Endodermal cell (in vitro differentiated cells): Measurements from ENCODE around the gene PSG4. TPM values are rescaled to one million over a fixed set of nuclear protein-coding genes. Genes with fewer than 3 reads are reported as not detected.
"Not testable (repeated sequence)": the region's sequence is repeated elsewhere in the genome, so short reads cannot be mapped to it uniquely, and the experiment has no call there.

ENCODE experiments used
- DNase-seq: peaks from one replicate; pipeline ENCODE4 v3.0.0-alpha.2; 2017
- H3K27ac ChIP-seq: 2 replicates; pipeline ENCODE4 v1.5.1; 2013; ENCODE audit warnings: mild to moderate bottlenecking, low read depth, low read length, moderate library complexity
- H3K27me3 ChIP-seq: 2 replicates; pipeline ENCODE4 v1.6.1; 2013; ENCODE audit warnings: mild to moderate bottlenecking, low read length, moderate library complexity; ENCODE audit not compliant: insufficient read depth, control insufficient read depth, poor library complexity, severe bottlenecking
- H3K36me3 ChIP-seq: 2 replicates; pipeline ENCODE4 v1.7.0; 2013; ENCODE audit warnings: mild to moderate bottlenecking, low read length, moderate library complexity; ENCODE audit not compliant: control insufficient read depth, insufficient read depth
- H3K4me1 ChIP-seq: one replicate; pipeline ENCODE4 v1.7.0; 2013; ENCODE audit warnings: low read length; ENCODE audit not compliant: control insufficient read depth, insufficient read depth
- H3K4me3 ChIP-seq: 2 replicates; pipeline ENCODE4 v1.5.1; 2013; ENCODE audit warnings: mild to moderate bottlenecking, low read length, moderate library complexity
- H3K9ac ChIP-seq: 2 replicates; pipeline ENCODE4 v1.6.1; 2013; ENCODE audit warnings: mild to moderate bottlenecking, low read length, moderate library complexity; ENCODE audit not compliant: poor library complexity, severe bottlenecking; ENCODE audit errors: extremely low read depth
- H3K9me3 ChIP-seq: 2 replicates; pipeline ENCODE4 v1.6.1; 2013; ENCODE audit warnings: mild to moderate bottlenecking, low read length, moderate library complexity; ENCODE audit not compliant: control insufficient read depth
- H3K27ac Mint-ChIP-seq: 2 replicates; pipeline ENCODE4 v1.8.0; 2020; ENCODE audit warnings: mixed read lengths
- H3K27me3 Mint-ChIP-seq: 2 replicates; pipeline ENCODE4 v1.8.0; 2021; ENCODE audit warnings: mild to moderate bottlenecking, mixed read lengths; ENCODE audit not compliant: insufficient read depth
- H3K36me3 Mint-ChIP-seq: 2 replicates; pipeline ENCODE4 v1.8.0; 2020; ENCODE audit warnings: low read depth, mixed read lengths
- H3K4me1 Mint-ChIP-seq: 2 replicates; pipeline ENCODE4 v1.8.0; 2020; ENCODE audit warnings: mixed read lengths
- H3K4me3 Mint-ChIP-seq: 2 replicates; pipeline ENCODE4 v1.8.0; 2020; ENCODE audit warnings: mild to moderate bottlenecking, moderate library complexity, mixed read lengths
- H3K9me3 Mint-ChIP-seq: 2 replicates; pipeline ENCODE4 v1.8.0; 2020; ENCODE audit warnings: mild to moderate bottlenecking, mixed read lengths
- WGBS, 2 experiments: methylation state at CpG; one replicate each; pipeline versions ENCODE4 v1.1.5 to v1.1.7; 2013; ENCODE audit warnings: missing lambda C conversion rate in 2 of 2, mixed read lengths in 1 of 2; ENCODE audit not compliant: insufficient coverage in 1 of 2, insufficient read length in 1 of 2; 5-methylcytosine and 5-hydroxymethylcytosine counted together
- total RNA-seq, 2 donors: library from RNA; stranded (reverse); fragmentation: NEBNext Ultra II Directional in 1 of 2; extraction: Animal tissue kit (Norgen Biotek cat#: 25700) in 1 of 2; gene quantifications; 2 replicates in 1 of 2; 3 replicates in 1 of 2; pipeline ENCODE4 v1.2.1, GENCODE V29; 2021
- TF ChIP-seq, protein P1 (sequence below): fragments of 200-600 bp; sonication (generic); conservative IDR thresholded peaks from 2 replicates; pipeline ENCODE4 v1.5.0; 2021; ENCODE audit warnings: antibody characterized with exemption, mild to moderate bottlenecking

Gene PSG4
- total RNA-seq, 2 donors from 2014 or later: not detected

DNA sequence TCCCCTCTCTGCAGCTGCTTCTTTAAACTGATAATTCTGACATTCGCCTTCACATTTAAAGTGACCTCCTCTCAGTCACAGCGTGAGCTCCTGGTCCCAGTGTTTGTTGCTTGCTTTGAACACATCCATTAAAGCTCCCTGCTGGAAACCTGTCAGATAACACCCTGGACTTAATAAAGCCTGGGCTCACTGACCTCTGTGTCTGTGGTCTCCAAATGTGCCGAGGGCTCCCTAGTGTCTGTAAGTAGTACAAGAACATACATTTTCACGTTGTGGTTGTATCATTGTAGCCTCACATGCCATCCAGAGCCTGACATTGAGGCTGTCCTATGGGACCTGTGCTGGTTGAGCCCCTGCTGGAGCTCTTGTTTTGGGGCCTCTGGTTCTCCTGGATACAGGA, 2.6 kb upstream of the PSG4 start:
- no peak for DNase-seq
- Histone ChIP-seq H3K27me3 (no peaks in the 10 kb centered on the region), H3K4me1 (no peaks in the 10 kb centered on the region), H3K36me3 (no peaks in the 10 kb centered on the region), H3K9me3 (no peaks in the 10 kb centered on the region), H3K4me3 (no peak overlapping the region), H3K9ac (no peak overlapping the region), H3K27ac (no peak overlapping the region)
- Mint-ChIP-seq H3K36me3 (no peaks in the 10 kb centered on the region), H3K4me3 (no peak overlapping the region), H3K4me1 (no peaks in the 10 kb centered on the region), H3K27me3 (no peaks in the 10 kb centered on the region), H3K9me3 (peaks cover 62% of the 10 kb centered on the region), H3K27ac (no peak overlapping the region)
- TF ChIP-seq, protein P1, sequence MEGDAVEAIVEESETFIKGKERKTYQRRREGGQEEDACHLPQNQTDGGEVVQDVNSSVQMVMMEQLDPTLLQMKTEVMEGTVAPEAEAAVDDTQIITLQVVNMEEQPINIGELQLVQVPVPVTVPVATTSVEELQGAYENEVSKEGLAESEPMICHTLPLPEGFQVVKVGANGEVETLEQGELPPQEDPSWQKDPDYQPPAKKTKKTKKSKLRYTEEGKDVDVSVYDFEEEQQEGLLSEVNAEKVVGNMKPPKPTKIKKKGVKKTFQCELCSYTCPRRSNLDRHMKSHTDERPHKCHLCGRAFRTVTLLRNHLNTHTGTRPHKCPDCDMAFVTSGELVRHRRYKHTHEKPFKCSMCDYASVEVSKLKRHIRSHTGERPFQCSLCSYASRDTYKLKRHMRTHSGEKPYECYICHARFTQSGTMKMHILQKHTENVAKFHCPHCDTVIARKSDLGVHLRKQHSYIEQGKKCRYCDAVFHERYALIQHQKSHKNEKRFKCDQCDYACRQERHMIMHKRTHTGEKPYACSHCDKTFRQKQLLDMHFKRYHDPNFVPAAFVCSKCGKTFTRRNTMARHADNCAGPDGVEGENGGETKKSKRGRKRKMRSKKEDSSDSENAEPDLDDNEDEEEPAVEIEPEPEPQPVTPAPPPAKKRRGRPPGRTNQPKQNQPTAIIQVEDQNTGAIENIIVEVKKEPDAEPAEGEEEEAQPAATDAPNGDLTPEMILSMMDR: no peak
- 53 to 65% methylated on average over 3 to 4 of the region's 4 CpGs for WGBS, 2 experiments

GRCh38 chr19:43207174-43207573, 1.7 kb upstream of the PSG4 start:
- H3K4me1 Mint-ChIP-seq, H3K27me3 ChIP-seq, H3K27me3 Mint-ChIP-seq, H3K36me3 Mint-ChIP-seq, H3K36me3 ChIP-seq, H3K27ac Mint-ChIP-seq, H3K9me3 ChIP-seq, H3K27ac ChIP-seq, H3K9ac ChIP-seq, H3K4me3 Mint-ChIP-seq, H3K4me3 ChIP-seq, H3K4me1 ChIP-seq: not testable (repeated sequence)
- TF ChIP-seq, protein P1: peak; percentile 37
- peak; percentile 59 for DNase-seq
- H3K9me3 Mint-ChIP-seq: peaks cover 62% of the 10 kb centered on the region
- WGBS, 2 experiments: 53% methylated on average over 8 of the region's 8 CpGs; no CpG with 5 or more reads in 1 of the 2 experiments

GRCh38 chr19:43203611-43204010, 1.8 kb downstream of the PSG4 start:
- not testable (repeated sequence) for H3K4me1 Mint-ChIP-seq, DNase-seq, H3K36me3 Mint-ChIP-seq, H3K36me3 ChIP-seq, H3K27ac Mint-ChIP-seq, H3K4me3 Mint-ChIP-seq, H3K27ac ChIP-seq, H3K27me3 ChIP-seq, H3K4me3 ChIP-seq, H3K9ac ChIP-seq, H3K9me3 ChIP-seq, H3K27me3 Mint-ChIP-seq, H3K4me1 ChIP-seq
- WGBS, 2 experiments: 83 to 85% methylated on average over 1 to 7 of the region's 7 CpGs
- H3K9me3 Mint-ChIP-seq: peaks cover 75% of the 10 kb centered on the region

GRCh38 chr19:43201891-43202290, 3.5 kb downstream of the PSG4 start:
- not testable (repeated sequence) for H3K4me1 Mint-ChIP-seq, H3K36me3 ChIP-seq, H3K27me3 Mint-ChIP-seq, H3K9me3 ChIP-seq, H3K27me3 ChIP-seq, H3K4me1 ChIP-seq, DNase-seq, H3K9ac ChIP-seq, H3K4me3 ChIP-seq, H3K27ac Mint-ChIP-seq, H3K27ac ChIP-seq, H3K36me3 Mint-ChIP-seq, H3K4me3 Mint-ChIP-seq
- WGBS, 2 experiments: 81% methylated on average over 2 of the region's 2 CpGs; no CpG with 5 or more reads in 1 of the 2 experiments
- peaks cover 68% of the 10 kb centered on the region for H3K9me3 Mint-ChIP-seq

DNA sequence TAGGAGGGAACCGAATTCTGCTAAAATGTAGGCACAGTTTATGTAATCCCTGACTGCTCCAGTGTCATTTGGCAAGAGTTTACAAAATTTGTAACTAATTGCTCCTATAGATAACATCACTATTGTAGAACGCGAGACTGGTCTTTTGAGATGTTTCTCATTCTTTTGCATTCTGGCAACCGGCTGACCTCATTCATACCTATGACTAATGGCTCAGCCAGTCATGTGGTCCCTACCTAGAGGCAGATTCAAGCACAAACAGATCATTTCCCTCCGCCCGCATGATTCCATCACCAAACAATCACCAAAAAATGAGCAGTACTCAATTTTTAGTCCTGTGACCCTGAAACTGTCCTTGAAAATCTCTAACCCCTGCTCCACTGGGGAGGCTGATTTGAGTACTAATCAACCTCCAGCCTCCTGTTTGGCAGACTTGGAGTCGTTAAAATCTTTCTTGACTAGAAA, 4.1 kb downstream of the PSG4 start:
- not testable (repeated sequence) for H3K27ac Mint-ChIP-seq, H3K4me3 ChIP-seq, H3K36me3 ChIP-seq, H3K36me3 Mint-ChIP-seq, H3K27me3 ChIP-seq, DNase-seq, H3K4me3 Mint-ChIP-seq, H3K9ac ChIP-seq, H3K27ac ChIP-seq, H3K4me1 ChIP-seq, H3K4me1 Mint-ChIP-seq, H3K9me3 ChIP-seq, H3K27me3 Mint-ChIP-seq
- 65 to 80% methylated on average over 4 to 7 of the region's 7 CpGs for WGBS, 2 experiments
- peaks cover 70% of the 10 kb centered on the region for H3K9me3 Mint-ChIP-seq

DNA sequence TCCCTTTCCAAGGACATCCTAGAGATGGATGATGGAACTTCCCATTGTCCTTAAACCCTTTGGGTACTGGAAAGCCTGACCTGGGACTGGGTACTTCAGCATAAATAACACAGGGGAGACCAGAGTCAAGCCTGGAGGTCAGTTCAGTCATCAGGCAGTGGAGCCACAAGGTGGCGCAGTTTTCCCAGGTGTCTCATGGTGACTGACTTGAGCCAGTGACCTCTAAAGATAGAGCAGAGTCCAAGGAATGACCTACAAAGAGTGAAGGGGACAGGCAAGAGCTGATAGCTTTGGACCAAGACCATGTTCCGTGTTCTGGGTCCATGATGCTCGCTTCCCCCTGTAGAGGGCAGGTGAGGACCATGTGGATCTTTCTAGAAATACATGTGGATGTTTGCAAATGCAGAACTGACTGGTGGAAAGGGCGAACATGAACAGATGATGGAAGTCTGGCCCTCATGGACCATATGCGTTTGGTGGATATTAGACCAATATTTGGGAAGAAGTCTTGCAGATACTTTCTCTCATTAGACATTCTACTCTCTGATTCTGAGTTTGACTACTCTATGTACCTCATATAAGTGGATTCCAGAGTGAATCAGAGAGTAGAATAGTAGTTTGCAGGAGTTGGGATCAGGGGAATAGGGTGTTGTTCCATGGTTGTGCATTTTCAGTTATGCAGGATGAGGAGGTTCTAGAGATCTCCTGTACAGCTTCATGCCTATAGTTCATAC, 6.6 kb downstream of the PSG4 start:
- H3K27me3 Mint-ChIP-seq, H3K9me3 ChIP-seq, H3K4me1 ChIP-seq, H3K4me3 ChIP-seq, H3K36me3 ChIP-seq, H3K4me1 Mint-ChIP-seq, H3K9ac ChIP-seq, DNase-seq, H3K36me3 Mint-ChIP-seq, H3K27ac Mint-ChIP-seq, H3K27ac ChIP-seq, H3K27me3 ChIP-seq, H3K4me3 Mint-ChIP-seq: not testable (repeated sequence)
- 60 to 70% methylated on average over 1 to 5 of the region's 5 CpGs for WGBS, 2 experiments
- peaks cover 71% of the 10 kb centered on the region for H3K9me3 Mint-ChIP-seq
